Keratinocyte (primary cell): Measurements from ENCODE around the gene ANGPTL2. TPM values are rescaled to one million over a fixed set of nuclear protein-coding genes. Genes with fewer than 3 reads are reported as not detected.

Source experiments
- DNase-seq: peaks from one replicate; pipeline ENCODE4 v3.0.0-alpha.2; 2011; ENCODE audit warnings: low read depth, missing footprints, low spot score
- FAIRE-seq: peaks from 2 replicates; lab custom pipeline; 2011; peaks lifted over from hg19 to GRCh38; lab: Jason Lieb, UNC
- H2AFZ ChIP-seq: 2 replicates; pipeline ENCODE4 v1.6.0; 2012; ENCODE audit warnings: low read length, control low read depth, inconsistent platforms; ENCODE audit not compliant: control insufficient read depth
- H3K27ac ChIP-seq: 2 replicates; pipeline ENCODE4 v1.5.1; 2011; ENCODE audit warnings: low read length; ENCODE audit not compliant: control insufficient read depth, insufficient read depth
- H3K27me3 ChIP-seq: 3 replicates; pipeline ENCODE4 v1.6.0; 2011; ENCODE audit warnings: low read length; ENCODE audit not compliant: control insufficient read depth, insufficient read depth; ENCODE audit errors: extremely low read depth
- H3K36me3 ChIP-seq, 2 experiments: 2 replicates in 1 of 2; 3 replicates in 1 of 2; pipeline ENCODE4 v1.5.1; 2011; ENCODE audit warnings: low read length in 2 of 2, mild to moderate bottlenecking in 1 of 2; ENCODE audit not compliant: control insufficient read depth in 2 of 2, insufficient read depth in 2 of 2; ENCODE audit errors: extremely low read depth in 1 of 2
- H3K4me1 ChIP-seq: 3 replicates; pipeline ENCODE4 v1.5.1; 2011; ENCODE audit warnings: low read length; ENCODE audit not compliant: control insufficient read depth, insufficient read depth; ENCODE audit errors: extremely low read depth
- H3K4me2 ChIP-seq: 3 replicates; pipeline ENCODE4 v1.6.0; 2011; ENCODE audit warnings: low read depth, low read length; ENCODE audit not compliant: control insufficient read depth, insufficient read depth; ENCODE audit errors: extremely low read depth
- H3K4me3 ChIP-seq, 3 experiments: fragments of 200-600 bp in 1 of 3; sonication (generic) in 1 of 3; 2 replicates in 2 of 3; 3 replicates in 1 of 3; pipeline ENCODE4 v1.5.1; 2011 to 2016; ENCODE audit warnings: low read length in 3 of 3, mild to moderate bottlenecking in 3 of 3, control low read depth in 2 of 3, inconsistent platforms in 1 of 3, low read depth in 1 of 3, mixed read lengths in 1 of 3, mixed run types in 1 of 3, moderate library complexity in 1 of 3; ENCODE audit not compliant: control insufficient read depth in 2 of 3, insufficient read depth in 2 of 3; ENCODE audit errors: extremely low read depth in 1 of 3
- H3K79me2 ChIP-seq: 2 replicates; pipeline ENCODE4 v1.6.0; 2012; ENCODE audit warnings: low read length; ENCODE audit not compliant: control insufficient read depth, insufficient read depth
- H3K9ac ChIP-seq: 3 replicates; pipeline ENCODE4 v1.6.0; 2011; ENCODE audit warnings: low read length; ENCODE audit not compliant: control insufficient read depth, insufficient read depth; ENCODE audit errors: extremely low read depth
- H3K9me1 ChIP-seq: 3 replicates; pipeline ENCODE4 v1.6.0; 2011; ENCODE audit warnings: low read length; ENCODE audit not compliant: control insufficient read depth, insufficient read depth; ENCODE audit errors: extremely low read depth
- H3K9me3 ChIP-seq: 2 replicates; pipeline ENCODE4 v1.5.1; 2012; ENCODE audit warnings: low read depth, low read length; ENCODE audit not compliant: control insufficient read depth
- H4K20me1 ChIP-seq: 3 replicates; pipeline ENCODE4 v1.6.0; 2011; ENCODE audit warnings: low read length; ENCODE audit not compliant: control insufficient read depth, insufficient read depth; ENCODE audit errors: extremely low read depth
- EZH2 ChIP-seq: IDR thresholded peaks from one replicate; pipeline ENCODE4 v1.6.1; 2012; ENCODE audit warnings: inconsistent platforms, mild to moderate bottlenecking, low read length, moderate library complexity
- dilution Hi-C: fragments of 300-500 bp; cut with MboI; formaldehyde crosslinking; loops from one replicate; pipeline ENCODE4 v1.7.0; 2020; ENCODE audit warnings: low sequenced_read_pairs; ENCODE audit not compliant: extremely low pct_ligation_motif_present
- polyA plus RNA-seq, 5 experiments: library from polyadenylated mRNA; depleted of rRNA in 3 of 5; stranded (reverse) in 3 of 5; stranded (forward) in 1 of 5; unstranded in 1 of 5; fragments of >200 nt; gene quantifications; 1 replicate in 1 of 5; 2 replicates in 3 of 5; 3 replicates in 1 of 5; pipeline versions ENCODE4 v1.2.1 to v1.2.3, GENCODE V29; 2011 to 2012; ENCODE audit warnings: missing spikeins in 2 of 5, low read depth in 1 of 5, low replicate concordance in 1 of 5
- TF ChIP-seq, protein P1 (sequence below), 3 experiments: IDR thresholded peaks in 1 of 3; conservative IDR thresholded peaks in 1 of 3; optimal IDR thresholded peaks in 1 of 3; 2 replicates in 2 of 3; 3 replicates in 1 of 3; pipeline versions ENCODE3 to v1.5.1; 2011; ENCODE audit warnings: low read length in 3 of 3, mild to moderate bottlenecking in 3 of 3, moderate library complexity in 2 of 3, control low read depth in 1 of 3, inconsistent platforms in 1 of 3; ENCODE audit not compliant: insufficient read depth in 2 of 3; ENCODE audit errors: extremely low read depth in 1 of 3

Gene ANGPTL2
- polyA plus RNA-seq, 1 donor (not counting 4 experiments of a cell fraction or from before 2014, with no cell fraction given), result 0.18 TPM

DNA sequence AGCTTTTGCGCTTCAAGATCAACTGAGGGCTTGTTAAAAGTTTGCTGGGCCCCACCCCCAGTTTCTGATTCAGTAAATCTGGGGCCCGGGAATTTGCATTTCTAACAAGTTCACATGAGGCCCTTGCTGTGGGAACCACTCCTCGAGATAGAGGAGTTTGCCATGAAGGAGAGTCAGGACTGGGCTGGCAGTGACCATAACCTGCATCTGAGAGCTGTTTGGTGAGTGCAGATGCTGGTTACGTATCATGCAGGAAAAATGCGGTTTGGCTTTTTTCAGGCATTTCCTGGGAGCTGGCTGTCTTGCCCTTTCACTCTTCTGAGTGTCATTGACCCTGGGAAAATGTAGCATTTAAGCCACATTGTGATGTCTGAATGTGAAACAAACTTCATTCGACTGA, 9.4 kb upstream of the ANGPTL2 start:
- Histone ChIP-seq H3K9me1 (no peaks in the 10 kb centered on the region), H3K9ac (no peak overlapping the region), H3K4me3 (no peak overlapping the region), H3K27me3 (no peaks in the 10 kb centered on the region), H4K20me1 (no peaks in the 10 kb centered on the region), H3K79me2 (no peaks in the 10 kb centered on the region), H3K36me3 (no peaks in the 10 kb centered on the region), H3K4me2 (peak overlapping the region; percentile 23), H3K27ac (no peak overlapping the region), H3K9me3 (no peaks in the 10 kb centered on the region), H3K4me1 (peaks cover 34% of the 10 kb centered on the region), H2AFZ (no peak overlapping the region)
- dilution Hi-C loops, result no loop called here
- TF ChIP-seq, protein P1, sequence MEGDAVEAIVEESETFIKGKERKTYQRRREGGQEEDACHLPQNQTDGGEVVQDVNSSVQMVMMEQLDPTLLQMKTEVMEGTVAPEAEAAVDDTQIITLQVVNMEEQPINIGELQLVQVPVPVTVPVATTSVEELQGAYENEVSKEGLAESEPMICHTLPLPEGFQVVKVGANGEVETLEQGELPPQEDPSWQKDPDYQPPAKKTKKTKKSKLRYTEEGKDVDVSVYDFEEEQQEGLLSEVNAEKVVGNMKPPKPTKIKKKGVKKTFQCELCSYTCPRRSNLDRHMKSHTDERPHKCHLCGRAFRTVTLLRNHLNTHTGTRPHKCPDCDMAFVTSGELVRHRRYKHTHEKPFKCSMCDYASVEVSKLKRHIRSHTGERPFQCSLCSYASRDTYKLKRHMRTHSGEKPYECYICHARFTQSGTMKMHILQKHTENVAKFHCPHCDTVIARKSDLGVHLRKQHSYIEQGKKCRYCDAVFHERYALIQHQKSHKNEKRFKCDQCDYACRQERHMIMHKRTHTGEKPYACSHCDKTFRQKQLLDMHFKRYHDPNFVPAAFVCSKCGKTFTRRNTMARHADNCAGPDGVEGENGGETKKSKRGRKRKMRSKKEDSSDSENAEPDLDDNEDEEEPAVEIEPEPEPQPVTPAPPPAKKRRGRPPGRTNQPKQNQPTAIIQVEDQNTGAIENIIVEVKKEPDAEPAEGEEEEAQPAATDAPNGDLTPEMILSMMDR (optimal IDR thresholded peaks at IDR 0.05 in 1 of 3, IDR thresholded peaks at IDR 0.05 in 1 of 3, conservative IDR thresholded peaks at IDR 0.05 in 1 of 3; ENCODE audit: extremely low read depth in 1 of 3, insufficient read depth in 2 of 3, low read length in 3 of 3), result no peak
- no peak for TF ChIP-seq EZH2
- no peak for DNase-seq
- FAIRE-seq, result peak; percentile 75

DNA sequence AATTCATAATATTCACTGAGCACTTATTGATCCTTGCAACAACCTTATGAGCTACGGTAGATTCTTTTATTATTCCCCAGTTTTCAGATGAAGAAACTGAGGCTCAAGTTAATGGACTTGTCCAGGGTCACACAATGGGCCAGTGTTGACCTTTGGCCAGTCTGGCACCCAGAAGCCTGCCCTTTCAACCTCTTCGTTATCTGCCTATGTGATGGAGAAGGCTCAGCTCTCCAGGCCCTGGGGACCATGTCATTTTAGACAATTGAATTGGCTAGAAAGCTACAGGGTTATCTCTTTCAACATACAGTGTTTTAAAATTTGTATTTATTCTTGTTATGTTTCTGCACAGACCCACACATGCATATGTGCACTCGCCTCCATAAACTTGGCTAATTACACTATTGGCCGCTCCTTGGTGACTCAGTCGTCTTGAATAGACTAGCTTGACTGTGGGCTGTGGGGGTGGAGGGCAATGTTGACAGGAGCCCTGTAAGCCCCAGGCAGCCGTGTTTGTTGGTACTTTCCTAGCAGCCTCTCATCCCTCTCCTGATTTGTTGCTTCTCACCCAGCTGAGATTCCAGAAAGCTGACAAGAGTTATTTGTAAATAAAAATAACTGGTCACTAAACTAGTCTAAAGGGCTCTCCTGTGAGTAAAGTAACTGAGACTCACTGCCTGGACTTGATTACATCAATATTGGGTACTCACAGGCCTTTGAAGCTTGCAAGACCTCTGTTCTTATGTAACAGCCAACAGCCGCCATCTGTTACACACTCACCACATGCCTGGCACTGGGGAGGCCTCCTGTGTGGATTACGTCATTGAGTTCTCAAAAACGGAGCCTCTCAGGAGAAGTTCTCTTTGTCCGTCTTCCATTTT, 8.5 kb upstream of the ANGPTL2 start:
- no peaks in the 10 kb centered on the region for H3K27me3 ChIP-seq
- no peaks in the 10 kb centered on the region for H3K9me1 ChIP-seq
- dilution Hi-C loops, result no loop called here
- H3K79me2 ChIP-seq, result no peaks in the 10 kb centered on the region
- H3K36me3 ChIP-seq, result no peaks in the 10 kb centered on the region
- H3K4me1 ChIP-seq, result peaks cover 34% of the 10 kb centered on the region
- TF ChIP-seq, protein P1 (optimal IDR thresholded peaks at IDR 0.05 in 1 of 3, IDR thresholded peaks at IDR 0.05 in 1 of 3, conservative IDR thresholded peaks at IDR 0.05 in 1 of 3; ENCODE audit: extremely low read depth in 1 of 3, insufficient read depth in 2 of 3, low read length in 3 of 3), result no peak
- no peak for TF ChIP-seq EZH2
- peak overlapping the region; percentile 30 for H3K27ac ChIP-seq
- DNase-seq (peak; percentile 35), FAIRE-seq (peak; percentile 53)
- no peak overlapping the region for H2AFZ ChIP-seq
- H3K9ac ChIP-seq, result no peak overlapping the region
- H3K9me3 ChIP-seq, result no peaks in the 10 kb centered on the region
- no peaks in the 10 kb centered on the region for H4K20me1 ChIP-seq
- no peak overlapping the region for H3K4me3 ChIP-seq
- H3K4me2 ChIP-seq, result peak overlapping the region; percentile 33
